ENCODE results near the gene GPR146.
"Not testable (repeated sequence)": the region's sequence is repeated elsewhere in the genome, so short reads cannot be mapped to it uniquely, and the experiment has no call there.

GPR146 gene

GRCh38 chr7:1044189-1045068 lies at the start of gene GPR146:
GPR146 (plus strand) TSS chr7:1044546; CDS start chr7:1057516, 12,970 bp downstream.
- DNase-seq: peak; percentile 85 to 87

- DNase-seq: no peak
Observed at GRCh38 chr7:994592-995308, 49.6 kb upstream of the GPR146 start.

GRCh38 chr7:995571-995970 lies 48.8 kb upstream of the GPR146 start:
- no peak for DNase-seq

GRCh38 chr7:996079-996872 lies 48.1 kb upstream of the GPR146 start:
- DNase-seq: no peak

GRCh38 chr7:997404-998395 lies 46.6 kb upstream of the GPR146 start:
- no peak for DNase-seq

GRCh38 chr7:999149-999879 lies 45.0 kb upstream of the GPR146 start:
- no peak for DNase-seq

- no peak for DNase-seq
Observed at GRCh38 chr7:999941-1000935, 44.1 kb upstream of the GPR146 start.

- DNase-seq: not testable (repeated sequence)
Observed at GRCh38 chr7:1001069-1001770, 43.1 kb upstream of the GPR146 start.

- not testable (repeated sequence) for DNase-seq
Observed at GRCh38 chr7:1002026-1002425, 42.3 kb upstream of the GPR146 start.

- not testable (repeated sequence) for DNase-seq
Observed at GRCh38 chr7:1002445-1002844, 41.9 kb upstream of the GPR146 start.

- no peak for DNase-seq
Observed at GRCh38 chr7:1004018-1004852, 40.1 kb upstream of the GPR146 start.

GRCh38 chr7:1005303-1005702 lies 39.0 kb upstream of the GPR146 start:
- DNase-seq: no peak

GRCh38 chr7:1007901-1008300 lies 36.4 kb upstream of the GPR146 start:
- DNase-seq: no peak

GRCh38 chr7:1008733-1009363 lies 35.5 kb upstream of the GPR146 start:
- no peak for DNase-seq

GRCh38 chr7:1009747-1010146 lies 34.6 kb upstream of the GPR146 start:
- DNase-seq: no peak

GRCh38 chr7:1010226-1010625 lies 34.1 kb upstream of the GPR146 start:
- DNase-seq: no peak

- DNase-seq: no peak
Observed at GRCh38 chr7:1011297-1012003, 32.9 kb upstream of the GPR146 start.

Data from NCI-H524 (cell line).